B cell (primary cell): Measurements from ENCODE around the gene PALD1. TPM values are rescaled to one million over a fixed set of nuclear protein-coding genes. Genes with fewer than 3 reads are reported as not detected.

Experiments
- ATAC-seq: fragments of 200-7000 bp; cut with Tn5 transposase; one replicate; pipeline ENCODE4 v1.10.0; 2021; ENCODE audit warnings: low read depth, mild to moderate bottlenecking, moderate number of reproducible peaks, moderate library complexity
- CTCF ChIA-PET: fragments of 350-600 bp; sonication (Branson Sonifier 250); formaldehyde crosslinking; loops from one replicate; lab custom pipeline; 2021; ENCODE audit warnings: antibody characterized with exemption, inconsistent platforms; lab: Charles Lee
- POLR2A ChIA-PET: fragments of 350-600 bp; sonication (Branson Sonifier 250); formaldehyde crosslinking; loops from one replicate; lab custom pipeline; 2021; ENCODE audit warnings: antibody characterized with exemption; lab: Charles Lee
- DNase-seq: peaks from one replicate; pipeline ENCODE4 v3.0.0; 2013
- H2AFZ ChIP-seq: 2 replicates; pipeline ENCODE4 v1.6.1; 2012; ENCODE audit warnings: mild to moderate bottlenecking, low read depth, low read length; ENCODE audit not compliant: insufficient read depth, poor library complexity, severe bottlenecking
- H3K27ac ChIP-seq, 2 donors: 1 replicate in 1 of 2; 2 replicates in 1 of 2; pipeline ENCODE4 v1.5.1; 2012 to 2013; ENCODE audit warnings: low read length in 2 of 2, mild to moderate bottlenecking in 2 of 2, moderate library complexity in 1 of 2
- H3K27me3 ChIP-seq, 4 experiments: fragments of 200-600 bp in 1 of 4; sonication (generic) in 1 of 4; replicated peaks in 1 of 4; 1 replicate in 2 of 4; 2 replicates in 2 of 4; pipeline versions ENCODE4 v1.6.1 to v1.7.0; 2013 to 2016; ENCODE audit warnings: low read length in 3 of 4, mild to moderate bottlenecking in 2 of 4, mixed read lengths in 1 of 4, moderate library complexity in 1 of 4; ENCODE audit not compliant: insufficient read depth in 4 of 4, control insufficient read depth in 3 of 4; ENCODE audit errors: control extremely low read depth in 1 of 4
- H3K36me3 ChIP-seq, 2 experiments: replicated peaks in 1 of 2; 1 replicate in 1 of 2; 2 replicates in 1 of 2; pipeline versions ENCODE4 v1.6.1 to v1.7.1; 2013; ENCODE audit warnings: low read length in 1 of 2; ENCODE audit not compliant: insufficient read depth in 2 of 2, control insufficient read depth in 1 of 2; ENCODE audit errors: control extremely low read depth in 1 of 2, extremely low read depth in 1 of 2
- H3K4me1 ChIP-seq, 2 donors: fragments of 200-600 bp in 1 of 2; sonication (generic) in 1 of 2; 1 replicate in 1 of 2; 2 replicates in 1 of 2; pipeline versions ENCODE4 v1.5.1 to v1.6.1; 2013 to 2017; ENCODE audit warnings: low read length in 2 of 2; ENCODE audit not compliant: control insufficient read depth in 2 of 2, insufficient read depth in 2 of 2
- H3K4me2 ChIP-seq: replicated peaks from 2 replicates; pipeline ENCODE3; 2012; ENCODE audit warnings: mild to moderate bottlenecking, low read depth, low read length; ENCODE audit not compliant: poor library complexity, severe bottlenecking
- H3K4me3 ChIP-seq, 5 experiments: fragments of 200-600 bp in 1 of 5; sonication (generic) in 1 of 5; 1 replicate in 3 of 5; 2 replicates in 2 of 5; pipeline versions ENCODE4 v1.5.1 to v1.7.0; 2011 to 2016; ENCODE audit warnings: low read length in 4 of 5, mild to moderate bottlenecking in 4 of 5, low read depth in 2 of 5, control low read depth in 1 of 5, moderate library complexity in 1 of 5; ENCODE audit not compliant: insufficient read depth in 1 of 5; ENCODE audit errors: control extremely low read depth in 1 of 5, extremely low read depth in 1 of 5
- H3K79me2 ChIP-seq: fragments of 200-600 bp; sonication (generic); one replicate; pipeline ENCODE4 v1.6.0; 2016; ENCODE audit warnings: low read length; ENCODE audit not compliant: control insufficient read depth, insufficient read depth
- H3K9ac ChIP-seq: fragments of 200-600 bp; sonication (generic); 2 replicates; pipeline ENCODE4 v1.6.1; 2017; ENCODE audit warnings: mild to moderate bottlenecking, low read length, moderate library complexity
- H3K9me3 ChIP-seq, 3 donors: one replicate each; pipeline versions ENCODE4 v1.6.1 to v1.7.1; 2013; ENCODE audit warnings: low read length in 2 of 3; ENCODE audit not compliant: control insufficient read depth in 2 of 3, insufficient read depth in 1 of 3; ENCODE audit errors: control extremely low read depth in 1 of 3
- H4K20me1 ChIP-seq: 2 replicates; pipeline ENCODE4 v1.6.0; 2012; ENCODE audit warnings: mild to moderate bottlenecking, low read length; ENCODE audit not compliant: insufficient read depth, control insufficient read depth, poor library complexity, severe bottlenecking
- H3K27ac Mint-ChIP-seq: one replicate; pipeline ENCODE4 v1.8.0; 2021; ENCODE audit warnings: mixed read lengths
- H3K27me3 Mint-ChIP-seq: one replicate; pipeline ENCODE4 v1.8.0; 2021; ENCODE audit warnings: mixed read lengths
- H3K4me1 Mint-ChIP-seq: one replicate; pipeline ENCODE4 v1.8.0; 2021; ENCODE audit warnings: mixed read lengths
- H3K4me3 Mint-ChIP-seq: one replicate; pipeline ENCODE4 v1.8.0; 2021; ENCODE audit warnings: mixed read lengths
- H3K9me3 Mint-ChIP-seq: one replicate; pipeline ENCODE4 v1.8.0; 2022; ENCODE audit warnings: mixed read lengths; ENCODE audit not compliant: insufficient read depth
- EZH2 ChIP-seq: IDR thresholded peaks from 2 replicates; pipeline ENCODE4 v1.6.1; 2012; ENCODE audit warnings: borderline replicate concordance, low read depth, mild to moderate bottlenecking, moderate library complexity, low read length; ENCODE audit not compliant: insufficient read depth, poor library complexity, severe bottlenecking
- WGBS: methylation state at CpG from one replicate; pipeline ENCODE4 v1.1.5; 2013; ENCODE audit warnings: missing lambda C conversion rate; ENCODE audit not compliant: insufficient coverage; 5-methylcytosine and 5-hydroxymethylcytosine counted together
- intact Hi-C: fragments of 100-400 bp; cut with micrococcal nuclease; formaldehyde crosslinking; loops from one replicate; pipeline ENCODE4 v1.10.0; 2022
- polyA plus RNA-seq: library from polyadenylated mRNA; depleted of rRNA; stranded (reverse); fragments of >200 nt; gene quantifications from 2 replicates; pipeline ENCODE4 v1.2.3, GENCODE V29; 2012
- total RNA-seq, 2 donors: library from RNA; stranded (reverse); fragments of 120-200 nt in 1 of 2; gene quantifications; 1 replicate in 1 of 2; 2 replicates in 1 of 2; pipeline versions ENCODE4 v1.2.3 to v1.2.4, GENCODE V29; 2013 to 2022
- TF ChIP-seq, protein P1 (sequence below): fragments of 200-600 bp; IDR thresholded peaks from one replicate; pipeline ENCODE4 v1.8.0; 2022; ENCODE audit warnings: antibody characterized with exemption, mild to moderate bottlenecking

PALD1 gene
- total and polyA plus RNA-seq, 2 donors (not counting 1 experiment from before 2014, with no cell fraction given) = 2.2 to 2.8 TPM

DNA sequence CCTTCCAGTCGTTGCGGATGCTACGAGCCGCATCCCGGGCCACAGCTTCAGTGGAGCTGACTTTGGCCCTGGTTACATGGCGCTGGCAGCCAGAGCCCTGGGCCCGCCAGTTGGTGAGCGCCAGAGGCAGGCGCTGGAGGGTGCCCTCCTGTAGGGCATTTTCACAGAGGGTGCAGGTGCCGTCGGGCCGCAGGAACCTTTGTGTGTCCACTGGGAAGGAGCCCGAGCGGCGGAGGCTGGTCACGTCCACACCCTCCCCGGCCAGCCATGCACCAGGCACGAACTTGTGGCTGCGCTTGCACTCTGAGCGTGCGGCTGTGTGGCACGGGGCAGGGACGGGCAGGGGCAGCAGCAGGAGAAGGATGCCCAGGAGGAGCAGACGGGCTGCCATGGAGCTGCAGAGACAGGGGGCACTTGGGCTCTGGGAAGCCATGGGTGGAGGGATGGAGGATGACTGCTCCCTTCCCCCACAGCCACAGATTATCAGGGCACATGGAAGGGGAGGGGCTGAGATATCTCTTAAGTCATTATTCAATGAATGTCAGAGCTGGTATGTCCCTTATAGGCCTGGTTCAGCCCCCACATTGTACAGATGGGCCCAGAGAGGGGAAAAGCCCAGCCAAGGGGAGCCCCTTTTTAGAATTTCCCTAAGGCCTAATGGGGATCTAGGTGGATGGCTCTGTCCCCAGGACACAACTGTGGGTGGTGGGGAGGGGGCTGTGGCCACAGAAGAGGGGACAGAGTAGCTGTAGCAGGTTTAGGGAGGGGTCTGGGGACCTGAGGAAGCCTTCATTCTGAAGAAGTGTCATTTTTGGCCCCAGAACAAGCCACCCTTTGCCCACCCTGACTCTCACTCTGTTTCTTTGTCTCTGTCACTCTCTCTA, 122.2 kb downstream of the PALD1 start:
- POLR2A ChIA-PET = no interaction called here

GRCh38 chr10:70601746-70602145, 123.2 kb downstream of the PALD1 start:
- Mint-ChIP-seq H3K27me3 (no peaks in the 10 kb centered on the region), H3K4me3 (no peak overlapping the region), H3K27ac (no peak overlapping the region), H3K4me1 (no peaks in the 10 kb centered on the region), H3K9me3 (no peaks in the 10 kb centered on the region)
- intact Hi-C loops = no loop called here
- H4K20me1 ChIP-seq = no peaks in the 10 kb centered on the region
- TF ChIP-seq, protein P1, sequence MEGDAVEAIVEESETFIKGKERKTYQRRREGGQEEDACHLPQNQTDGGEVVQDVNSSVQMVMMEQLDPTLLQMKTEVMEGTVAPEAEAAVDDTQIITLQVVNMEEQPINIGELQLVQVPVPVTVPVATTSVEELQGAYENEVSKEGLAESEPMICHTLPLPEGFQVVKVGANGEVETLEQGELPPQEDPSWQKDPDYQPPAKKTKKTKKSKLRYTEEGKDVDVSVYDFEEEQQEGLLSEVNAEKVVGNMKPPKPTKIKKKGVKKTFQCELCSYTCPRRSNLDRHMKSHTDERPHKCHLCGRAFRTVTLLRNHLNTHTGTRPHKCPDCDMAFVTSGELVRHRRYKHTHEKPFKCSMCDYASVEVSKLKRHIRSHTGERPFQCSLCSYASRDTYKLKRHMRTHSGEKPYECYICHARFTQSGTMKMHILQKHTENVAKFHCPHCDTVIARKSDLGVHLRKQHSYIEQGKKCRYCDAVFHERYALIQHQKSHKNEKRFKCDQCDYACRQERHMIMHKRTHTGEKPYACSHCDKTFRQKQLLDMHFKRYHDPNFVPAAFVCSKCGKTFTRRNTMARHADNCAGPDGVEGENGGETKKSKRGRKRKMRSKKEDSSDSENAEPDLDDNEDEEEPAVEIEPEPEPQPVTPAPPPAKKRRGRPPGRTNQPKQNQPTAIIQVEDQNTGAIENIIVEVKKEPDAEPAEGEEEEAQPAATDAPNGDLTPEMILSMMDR = no peak
- no peak for TF ChIP-seq EZH2
- no peak overlapping the region for H3K27ac ChIP-seq
- H3K4me2 ChIP-seq = no peak overlapping the region
- H3K79me2 ChIP-seq = no peaks in the 10 kb centered on the region
- ChIA-PET POLR2A (no interaction called here), CTCF (no interaction called here)
- H3K4me1 ChIP-seq = no peaks in the 10 kb centered on the region
- WGBS = no CpG with 5 or more reads among the region's 5 CpGs
- H3K27me3 ChIP-seq = peaks cover 0 to 4% (median 0%) of the 10 kb centered on the region in 4 experiments
- no peak overlapping the region for H3K9ac ChIP-seq
- no peak overlapping the region for H3K4me3 ChIP-seq
- H3K9me3 ChIP-seq = no peaks in the 10 kb centered on the region
- no peak overlapping the region for H2AFZ ChIP-seq
- DNase-seq (no peak), ATAC-seq (no peak)
- no peaks in the 10 kb centered on the region for H3K36me3 ChIP-seq

More for the DNA sequence above, 122.2 kb downstream of the PALD1 start:
- no peaks in the 10 kb centered on the region for H4K20me1 ChIP-seq
- Mint-ChIP-seq H3K27me3 (no peaks in the 10 kb centered on the region), H3K4me1 (no peaks in the 10 kb centered on the region), H3K4me3 (no peak overlapping the region), H3K27ac (no peak overlapping the region), H3K9me3 (no peaks in the 10 kb centered on the region)
- no peak overlapping the region for H2AFZ ChIP-seq
- intact Hi-C loops = no loop called here
- 92% methylated on average over 22 of the region's 24 CpGs for WGBS
- peaks cover 0 to 4% (median 0%) of the 10 kb centered on the region in 4 experiments for H3K27me3 ChIP-seq
- H3K79me2 ChIP-seq = no peaks in the 10 kb centered on the region
- H3K4me1 ChIP-seq = no peaks in the 10 kb centered on the region
- CTCF ChIA-PET = no interaction called here
- ATAC-seq = no peak
- no peak overlapping the region for H3K4me2 ChIP-seq
- DNase-seq = no peak
- no peak overlapping the region for H3K4me3 ChIP-seq
- TF ChIP-seq EZH2 = no peak
- TF ChIP-seq, protein P1 = no peak
- no peaks in the 10 kb centered on the region for H3K36me3 ChIP-seq
- H3K9ac ChIP-seq = no peak overlapping the region
- no peak overlapping the region for H3K27ac ChIP-seq
- no peaks in the 10 kb centered on the region for H3K9me3 ChIP-seq
